Stimulated activated CD8-positive, alpha-beta memory T cell treated with anti-CD3 and anti-CD28 coated beads, Interleukin-7, amount 100 ng/mL, for 24 hours (primary cell): Measurements from ENCODE around the gene GALNT13.

Experiments
- DNase-seq: peaks from one replicate; pipeline ENCODE4 v3.0.0-alpha.2; 2020; ENCODE audit warnings: low read depth

Gene GALNT13

GRCh38 chr2:154228566-154229280 lies 357.0 kb downstream of the GALNT13 start:
- no peak for DNase-seq

GRCh38 chr2:154229966-154230365 lies 358.2 kb downstream of the GALNT13 start:
- DNase-seq, result no peak

GRCh38 chr2:154231021-154231420 lies 359.3 kb downstream of the GALNT13 start:
- DNase-seq, result no peak

- DNase-seq, result no peak
These were observed 361.5 kb downstream of the GALNT13 start for GRCh38 chr2:154233231-154233630.

GRCh38 chr2:154238252-154238651 lies 366.5 kb downstream of the GALNT13 start:
- DNase-seq, result no peak

- no peak for DNase-seq
These were observed 368.6 kb downstream of the GALNT13 start for GRCh38 chr2:154240316-154240715.

GRCh38 chr2:154240921-154241379 lies 369.2 kb downstream of the GALNT13 start:
- DNase-seq, result no peak

- DNase-seq, result no peak
These were observed 371.0 kb downstream of the GALNT13 start for GRCh38 chr2:154242687-154243086.

- no peak for DNase-seq
These were observed 372.0 kb downstream of the GALNT13 start for GRCh38 chr2:154243685-154244084.

GRCh38 chr2:154244932-154245331 lies 373.2 kb downstream of the GALNT13 start:
- no peak for DNase-seq

GRCh38 chr2:154247503-154247902 lies 375.8 kb downstream of the GALNT13 start:
- no peak for DNase-seq

- no peak for DNase-seq
These were observed 384.4 kb downstream of the GALNT13 start for GRCh38 chr2:154256136-154256535.

- no peak for DNase-seq
These were observed 387.3 kb downstream of the GALNT13 start for GRCh38 chr2:154259030-154259429.

- no peak for DNase-seq
These were observed 389.8 kb downstream of the GALNT13 start for GRCh38 chr2:154261473-154262027.

GRCh38 chr2:154263206-154263605 lies 391.5 kb downstream of the GALNT13 start:
- no peak for DNase-seq

GRCh38 chr2:154264024-154264423 lies 392.3 kb downstream of the GALNT13 start:
- DNase-seq, result no peak

- DNase-seq, result no peak
These were observed 396.3 kb downstream of the GALNT13 start for GRCh38 chr2:154267983-154268382.

- no peak for DNase-seq
These were observed 408.8 kb downstream of the GALNT13 start for GRCh38 chr2:154280543-154280942.

- no peak for DNase-seq
These were observed 418.1 kb downstream of the GALNT13 start for GRCh38 chr2:154289870-154290269.

GRCh38 chr2:154291511-154291910 lies 419.8 kb downstream of the GALNT13 start:
- no peak for DNase-seq

- no peak for DNase-seq
These were observed 420.2 kb downstream of the GALNT13 start for GRCh38 chr2:154291927-154292326.

GRCh38 chr2:154293864-154294263 lies 422.1 kb downstream of the GALNT13 start:
- no peak for DNase-seq

GRCh38 chr2:154306266-154306970 lies 434.7 kb downstream of the GALNT13 start:
- no peak for DNase-seq
